Uterus (tissue), 2 donors: Measurements from ENCODE around the gene LILRA5.

Source experiments
- POLR2A ChIP-seq, 2 donors: fragments of 450-650 bp; IDR thresholded peaks; one replicate each; pipeline ENCODE4 v1.6.1; 2016; ENCODE audit warnings: antibody characterized with exemption in 2 of 2, mild to moderate bottlenecking in 1 of 2, moderate library complexity in 1 of 2
- TF ChIP-seq, protein P1 (sequence below), 4 experiments: fragments of 200-600 bp in 2 of 4; fragments of 450-650 bp in 2 of 4; sonication (generic) in 2 of 4; IDR thresholded peaks; one replicate each; pipeline ENCODE4 v1.5.1; 2016 to 2019; ENCODE audit warnings: antibody characterized with exemption in 4 of 4, mild to moderate bottlenecking in 2 of 4, moderate library complexity in 1 of 4

DNA sequence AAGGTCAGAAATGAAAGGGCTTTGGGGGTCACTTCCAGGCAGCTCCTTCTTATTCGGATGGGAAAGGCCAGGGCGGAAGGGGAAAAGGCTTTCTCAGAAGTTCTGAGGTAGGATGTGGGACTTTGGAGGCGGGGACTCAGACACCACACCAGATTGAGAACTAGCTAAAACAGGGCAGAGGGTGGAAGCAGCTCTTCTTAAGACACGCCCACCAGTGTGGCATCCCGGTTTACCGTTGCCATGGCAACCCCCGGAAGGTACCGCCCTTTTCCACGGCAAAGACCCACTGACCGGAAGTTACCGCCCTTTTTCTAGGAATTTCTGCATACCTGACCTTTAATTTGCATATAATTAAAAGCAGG lies 3.8 kb upstream of the LILRA5 start:
- TF ChIP-seq, protein P1, sequence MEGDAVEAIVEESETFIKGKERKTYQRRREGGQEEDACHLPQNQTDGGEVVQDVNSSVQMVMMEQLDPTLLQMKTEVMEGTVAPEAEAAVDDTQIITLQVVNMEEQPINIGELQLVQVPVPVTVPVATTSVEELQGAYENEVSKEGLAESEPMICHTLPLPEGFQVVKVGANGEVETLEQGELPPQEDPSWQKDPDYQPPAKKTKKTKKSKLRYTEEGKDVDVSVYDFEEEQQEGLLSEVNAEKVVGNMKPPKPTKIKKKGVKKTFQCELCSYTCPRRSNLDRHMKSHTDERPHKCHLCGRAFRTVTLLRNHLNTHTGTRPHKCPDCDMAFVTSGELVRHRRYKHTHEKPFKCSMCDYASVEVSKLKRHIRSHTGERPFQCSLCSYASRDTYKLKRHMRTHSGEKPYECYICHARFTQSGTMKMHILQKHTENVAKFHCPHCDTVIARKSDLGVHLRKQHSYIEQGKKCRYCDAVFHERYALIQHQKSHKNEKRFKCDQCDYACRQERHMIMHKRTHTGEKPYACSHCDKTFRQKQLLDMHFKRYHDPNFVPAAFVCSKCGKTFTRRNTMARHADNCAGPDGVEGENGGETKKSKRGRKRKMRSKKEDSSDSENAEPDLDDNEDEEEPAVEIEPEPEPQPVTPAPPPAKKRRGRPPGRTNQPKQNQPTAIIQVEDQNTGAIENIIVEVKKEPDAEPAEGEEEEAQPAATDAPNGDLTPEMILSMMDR (IDR thresholded peaks at IDR 0.05) = no peak
- no peak for TF ChIP-seq POLR2A (IDR thresholded peaks at IDR 0.05)
